ENCODE results near the gene QPCT.

Gene QPCT

GRCh38 chr2:37343537-37344434 is 644 bp upstream of the QPCT start:
- TF ChIP-seq CTCF (IDR thresholded peaks at IDR 0.05; ENCODE audit: low read depth, low read length) = peak; percentile 48
- in situ Hi-C loops (cut with HindIII; ENCODE audit: low sequenced_read_pairs) = no loop called here
- DNase-seq (ENCODE audit: low read depth, low spot score) = peak; percentile 67
- H3K4me3 ChIP-seq (ENCODE audit: low read depth, low read length) = peak overlapping the region; percentile 56

DNA sequence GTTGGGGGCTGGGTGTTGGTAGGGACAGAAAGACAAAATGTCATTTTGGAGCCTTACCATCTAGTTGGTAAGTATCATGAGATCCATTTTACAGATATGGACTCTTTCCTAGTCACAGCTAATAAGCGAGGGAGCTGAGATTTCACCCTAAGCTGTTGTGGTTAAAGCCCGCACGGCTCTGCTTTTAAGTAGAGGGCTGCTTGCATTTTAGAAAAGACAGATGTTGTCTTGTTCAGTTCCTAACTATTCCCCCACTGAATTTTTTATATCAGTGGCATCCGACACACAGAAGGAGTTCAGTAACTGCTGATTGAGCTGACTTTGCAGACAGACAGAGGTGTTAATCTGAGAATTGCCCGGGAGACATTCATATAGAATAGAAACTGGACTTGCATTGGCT is 3.7 kb downstream of the QPCT start:
- no peak for DNase-seq (ENCODE audit: low read depth, low spot score)
- H3K4me3 ChIP-seq (ENCODE audit: low read depth, low read length) = no peak overlapping the region
- in situ Hi-C loops (cut with HindIII; ENCODE audit: low sequenced_read_pairs) = no loop called here
- no peak for TF ChIP-seq CTCF (IDR thresholded peaks at IDR 0.05; ENCODE audit: low read depth, low read length)

GRCh38 chr2:37349231-37349860 is 4.9 kb downstream of the QPCT start:
- no peak overlapping the region for H3K4me3 ChIP-seq (ENCODE audit: low read depth, low read length)
- in situ Hi-C loops (cut with HindIII; ENCODE audit: low sequenced_read_pairs) = no loop called here
- TF ChIP-seq CTCF (IDR thresholded peaks at IDR 0.05; ENCODE audit: low read depth, low read length) = no peak
- no peak for DNase-seq (ENCODE audit: low read depth, low spot score)

- in situ Hi-C loops (cut with HindIII; ENCODE audit: low sequenced_read_pairs) = no loop called here
- H3K4me3 ChIP-seq (ENCODE audit: low read depth, low read length) = no peak overlapping the region
- TF ChIP-seq CTCF (IDR thresholded peaks at IDR 0.05; ENCODE audit: low read depth, low read length) = no peak
- peak; percentile 28 for DNase-seq (ENCODE audit: low read depth, low spot score)
Observed at GRCh38 chr2:37350034-37350433, 5.6 kb downstream of the QPCT start.

DNA sequence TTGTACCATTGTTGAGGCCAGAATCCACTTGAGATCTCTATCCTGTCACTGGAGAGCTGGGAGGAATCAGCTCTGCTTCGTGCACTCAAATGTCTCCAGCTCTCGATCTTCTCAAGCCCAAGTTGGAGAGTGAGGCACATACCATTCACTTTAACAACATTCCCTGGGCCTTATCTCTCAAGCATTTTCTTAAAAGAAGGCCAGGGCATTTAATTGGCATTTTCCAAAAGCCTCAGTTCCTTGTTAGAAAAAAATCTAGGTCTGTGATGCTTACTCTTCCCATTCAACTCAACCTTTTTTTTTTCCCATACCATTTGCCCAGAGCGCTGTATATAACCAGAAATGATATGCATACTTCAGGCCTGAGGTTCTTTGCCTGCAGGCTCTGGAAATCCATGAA is 10.1 kb downstream of the QPCT start:
- DNase-seq (ENCODE audit: low read depth, low spot score) = no peak
- no peak for TF ChIP-seq CTCF (IDR thresholded peaks at IDR 0.05; ENCODE audit: low read depth, low read length)
- H3K4me3 ChIP-seq (ENCODE audit: low read depth, low read length) = no peak overlapping the region
- in situ Hi-C loops (cut with HindIII; ENCODE audit: low sequenced_read_pairs) = no loop called here

DNA sequence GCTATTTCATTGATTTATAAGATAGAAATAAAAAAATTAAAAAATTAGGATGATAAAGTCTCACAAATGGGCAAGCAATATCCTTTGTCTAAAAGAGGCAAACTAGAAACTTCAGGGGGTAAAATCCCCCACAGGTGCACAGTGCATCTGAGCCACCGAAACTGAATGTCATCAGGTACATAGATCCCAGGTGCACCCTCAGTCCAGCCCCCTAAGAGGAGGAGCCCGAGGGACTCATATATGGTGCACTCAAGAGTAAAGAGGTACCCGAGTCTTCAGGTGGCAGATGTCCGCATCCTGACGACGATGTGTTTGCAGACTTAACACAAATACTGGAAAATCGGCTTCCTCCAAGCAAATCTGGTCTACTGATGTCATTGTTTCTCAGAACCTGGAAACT is 11.3 kb downstream of the QPCT start:
- no peak for TF ChIP-seq CTCF (IDR thresholded peaks at IDR 0.05; ENCODE audit: low read depth, low read length)
- no peak for DNase-seq (ENCODE audit: low read depth, low spot score)
- in situ Hi-C loops (cut with HindIII; ENCODE audit: low sequenced_read_pairs) = no loop called here
- no peak overlapping the region for H3K4me3 ChIP-seq (ENCODE audit: low read depth, low read length)

Data from astrocyte of the spinal cord (primary cell).